Liver (tissue), 3 donors: ENCODE results near the gene MARVELD2.

ENCODE experiments used
- CTCF ChIP-seq: fragments of 150-350 bp; IDR thresholded peaks from 2 replicates; pipeline ENCODE4 v1.5.1; 2017; ENCODE audit warnings: improper control_type of control experiment, low read depth, low read length; ENCODE audit not compliant: missing input control
- HNF4G ChIP-seq: IDR thresholded peaks from 2 replicates; pipeline ENCODE4 v1.6.1; 2016; ENCODE audit warnings: antibody characterized with exemption
- RAD21 ChIP-seq, 2 donors: IDR thresholded peaks; 2 replicates each; pipeline ENCODE4 v1.6.1; 2016; ENCODE audit warnings: antibody characterized with exemption in 2 of 2, mild to moderate bottlenecking in 2 of 2
- SP1 ChIP-seq: IDR thresholded peaks from 2 replicates; pipeline ENCODE4 v1.6.1; 2018; ENCODE audit warnings: antibody characterized with exemption, mild to moderate bottlenecking
- TF ChIP-seq, protein P1 (sequence below): IDR thresholded peaks from 2 replicates; pipeline ENCODE4 v1.6.1; 2016; ENCODE audit warnings: antibody characterized with exemption
- donor health status: healthy.
- donor health status: healthy.

DNA sequence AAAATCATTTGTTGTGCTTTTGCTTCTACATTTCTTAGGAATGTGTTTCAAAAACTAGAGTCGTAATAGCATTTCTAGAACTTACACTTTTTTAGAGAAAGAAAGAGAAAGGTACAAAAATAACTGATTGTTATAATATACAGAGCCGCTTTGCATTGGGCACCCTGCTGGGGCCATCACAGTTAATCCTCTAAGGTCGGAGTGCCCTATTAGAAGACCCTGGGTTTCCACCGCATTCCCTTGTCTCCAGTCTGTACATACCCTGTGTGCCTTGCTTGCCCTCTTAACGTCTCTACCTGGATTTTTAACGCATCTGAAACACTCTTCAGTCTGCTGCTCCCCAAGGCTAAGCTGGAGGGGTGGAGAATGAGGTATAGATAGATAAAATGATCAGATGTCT, 1.3 kb downstream of the MARVELD2 start:
- TF ChIP-seq CTCF (no peak), HNF4G (no peak), SP1 (no peak), RAD21 (IDR thresholded peaks at IDR 0.05) (no peak)
- TF ChIP-seq, protein P1, sequence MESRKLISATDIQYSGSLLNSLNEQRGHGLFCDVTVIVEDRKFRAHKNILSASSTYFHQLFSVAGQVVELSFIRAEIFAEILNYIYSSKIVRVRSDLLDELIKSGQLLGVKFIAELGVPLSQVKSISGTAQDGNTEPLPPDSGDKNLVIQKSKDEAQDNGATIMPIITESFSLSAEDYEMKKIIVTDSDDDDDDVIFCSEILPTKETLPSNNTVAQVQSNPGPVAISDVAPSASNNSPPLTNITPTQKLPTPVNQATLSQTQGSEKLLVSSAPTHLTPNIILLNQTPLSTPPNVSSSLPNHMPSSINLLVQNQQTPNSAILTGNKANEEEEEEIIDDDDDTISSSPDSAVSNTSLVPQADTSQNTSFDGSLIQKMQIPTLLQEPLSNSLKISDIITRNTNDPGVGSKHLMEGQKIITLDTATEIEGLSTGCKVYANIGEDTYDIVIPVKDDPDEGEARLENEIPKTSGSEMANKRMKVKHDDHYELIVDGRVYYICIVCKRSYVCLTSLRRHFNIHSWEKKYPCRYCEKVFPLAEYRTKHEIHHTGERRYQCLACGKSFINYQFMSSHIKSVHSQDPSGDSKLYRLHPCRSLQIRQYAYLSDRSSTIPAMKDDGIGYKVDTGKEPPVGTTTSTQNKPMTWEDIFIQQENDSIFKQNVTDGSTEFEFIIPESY, result no peak
